HepG2 (cell line): ENCODE data around the gene RING1. TPM values are rescaled to one million over a fixed set of nuclear protein-coding genes. Genes with fewer than 3 reads are reported as not detected.
A peak's percentile ranks its signal among the peaks of the same experiment; 100 is the strongest.

ENCODE experiments used
- ATAC-seq: fragments of 200-7000 bp; cut with Tn5 transposase; 3 replicates; pipeline ENCODE4 v1.9.1; 2020; ENCODE audit warnings: mild to moderate bottlenecking, moderate library complexity
- BruUV-seq: library from RNA; stranded (reverse); fragments of 400-500 nt; replicated peaks from 2 replicates; lab custom pipeline; 2021; lab: Mats Ljungman, UMichigan
- CTCF ChIA-PET: fragments of 300-600 bp; formaldehyde crosslinking; extraction: SDS; loops from one replicate; lab custom pipeline; 2021; ENCODE audit warnings: low total read pairs, inconsistent platforms, low intra/inter-chr PET ratio; lab: Yijun Ruan, JAX
- POLR2A ChIA-PET: fragments of 350-600 bp; sonication (Branson Sonifier 250); formaldehyde crosslinking; loops from one replicate; lab custom pipeline; 2020; ENCODE audit warnings: antibody characterized with exemption, inconsistent platforms; lab: Yijun Ruan, JAX
- DNase-seq: peaks from one replicate; pipeline ENCODE4 v3.0.0-alpha.2; 2015; ENCODE audit warnings: low spot score
- FAIRE-seq: peaks from 3 replicates; lab custom pipeline; 2011; peaks lifted over from hg19 to GRCh38; lab: Jason Lieb, UNC
- H2AFZ ChIP-seq: one replicate; pipeline ENCODE4 v1.6.1; 2011; ENCODE audit warnings: low read length, inconsistent platforms
- H3K27ac ChIP-seq: fragments of 300-600 bp; 3 replicates; pipeline ENCODE4 v1.8.0; 2011; ENCODE audit warnings: mixed run types, mild to moderate bottlenecking, mixed read lengths, low read length, inconsistent platforms; ENCODE audit not compliant: insufficient read depth; ENCODE audit errors: extremely low read length
- H3K27me3 ChIP-seq, 2 experiments: fragments of 200-600 bp in 1 of 2; 2 replicates in 1 of 2; 3 replicates in 1 of 2; pipeline versions ENCODE4 v1.6.0 to v1.8.0; 2011; ENCODE audit warnings: low read length in 2 of 2, mild to moderate bottlenecking in 2 of 2, moderate library complexity in 2 of 2, inconsistent platforms in 1 of 2; ENCODE audit not compliant: insufficient read depth in 2 of 2, control insufficient read depth in 1 of 2
- H3K36me3 ChIP-seq, 2 experiments: fragments of 200-600 bp in 1 of 2; replicated peaks in 1 of 2; 2 replicates in 1 of 2; 3 replicates in 1 of 2; pipeline versions ENCODE4 v1.5.1 to v1.8.0; 2011; ENCODE audit warnings: low read length in 2 of 2, inconsistent platforms in 1 of 2; ENCODE audit not compliant: insufficient read depth in 2 of 2, control insufficient read depth in 1 of 2
- H3K4me1 ChIP-seq: 2 replicates; pipeline ENCODE4 v1.5.1; 2012; ENCODE audit warnings: low read length, inconsistent platforms; ENCODE audit not compliant: insufficient read depth
- H3K4me2 ChIP-seq: 2 replicates; pipeline ENCODE4 v1.6.0; 2011; ENCODE audit warnings: low read depth, low read length, inconsistent platforms
- H3K4me3 ChIP-seq, 3 experiments: fragments of 200-600 bp in 1 of 3; sonication (generic), shearing (Covaris generic) in 1 of 3; replicated peaks in 1 of 3; 2 replicates each; pipeline ENCODE4 v1.5.1; 2011 to 2016; ENCODE audit warnings: low read length in 3 of 3, inconsistent platforms in 2 of 3, low read depth in 2 of 3, mild to moderate bottlenecking in 2 of 3, control low read depth in 1 of 3, mixed read lengths in 1 of 3; ENCODE audit not compliant: insufficient read depth in 1 of 3
- H3K79me2 ChIP-seq: one replicate; pipeline ENCODE4 v1.6.1; 2011; ENCODE audit warnings: low read length, inconsistent platforms; ENCODE audit not compliant: insufficient read depth
- H3K9ac ChIP-seq: 2 replicates; pipeline ENCODE4 v1.6.0; 2011; ENCODE audit warnings: mild to moderate bottlenecking, low read depth, low read length, inconsistent platforms; ENCODE audit not compliant: insufficient read depth
- H3K9me3 ChIP-seq: 2 replicates; pipeline ENCODE4 v1.5.1; 2012; ENCODE audit warnings: mild to moderate bottlenecking, low read length
- H4K20me1 ChIP-seq: 2 replicates; pipeline ENCODE4 v1.6.0; 2011; ENCODE audit warnings: inconsistent platforms, mild to moderate bottlenecking, low read length, moderate library complexity; ENCODE audit not compliant: insufficient read depth
- AGO2 ChIP-seq: fragments of 200-400 bp; formaldehyde crosslinking; optimal IDR thresholded peaks from 2 replicates; pipeline ENCODE3; 2017; ENCODE audit warnings: mild to moderate bottlenecking, low read depth, low read length, moderate library complexity
- ARID5B ChIP-seq: IDR thresholded peaks from 2 replicates; pipeline ENCODE4 v1.4.0; 2020; ENCODE audit warnings: mild to moderate bottlenecking, missing genetic modification reagents
- ATF3 ChIP-seq: sonication (generic); formaldehyde crosslinking; IDR thresholded peaks from 2 replicates; pipeline ENCODE4 v1.4.0; 2020; ENCODE audit warnings: missing genetic modification reagents
- HNRNPK ChIP-seq: fragments of 200-400 bp; formaldehyde crosslinking; IDR thresholded peaks from 2 replicates; pipeline ENCODE4 v1.6.1; 2018; ENCODE audit warnings: low read length, low read depth, moderate library complexity, mild to moderate bottlenecking; ENCODE audit not compliant: poor library complexity, severe bottlenecking
- MTERF4 ChIP-seq: sonication (generic); formaldehyde crosslinking; IDR thresholded peaks from 2 replicates; pipeline ENCODE4 v1.8.0; 2023; ENCODE audit warnings: mild to moderate bottlenecking, missing genetic modification reagents
- NR2F6 ChIP-seq, 2 experiments: IDR thresholded peaks; 2 replicates each; pipeline ENCODE4 v1.6.1; 2016; ENCODE audit warnings: antibody characterized with exemption in 1 of 2, mild to moderate bottlenecking in 1 of 2
- PATZ1 ChIP-seq: sonication (generic); formaldehyde crosslinking; IDR thresholded peaks from 2 replicates; pipeline ENCODE4 v1.4.0; 2020; ENCODE audit warnings: missing genetic modification reagents
- SIX4 ChIP-seq: sonication (generic); formaldehyde crosslinking; IDR thresholded peaks from 2 replicates; pipeline ENCODE4 v1.4.0; 2020; ENCODE audit warnings: missing genetic modification reagents
- WGBS: methylation state at CpG from one replicate; pipeline ENCODE4 v1.1.6; 2017; ENCODE audit warnings: low lambda C conversion rate; 5-methylcytosine and 5-hydroxymethylcytosine counted together
- in situ Hi-C: cut with HindIII; loops from 2 replicates; pipeline ENCODE4 v1.10.0; 2017; ENCODE audit warnings: low pct_unique_long_range_greater_than_20kb; ENCODE audit not compliant: extremely low pct_ligation_motif_present
- intact Hi-C: fragments of 100-400 bp; cut with micrococcal nuclease; formaldehyde crosslinking; loops from one replicate; pipeline ENCODE4 v1.10.0; 2022; ENCODE audit not compliant: unreplicated experiment
- polyA plus RNA-seq, 8 experiments: library from polyadenylated mRNA; depleted of rRNA in 3 of 8; stranded (reverse) in 7 of 8; unstranded in 1 of 8; fragments of >200 nt; fragmentation: Illumina TruSeq in 4 of 8; extraction: Trizol in 4 of 8; gene quantifications; 2 replicates each; pipeline versions ENCODE4 v1.2.1 to v1.2.3, GENCODE V29; 2011 to 2016; ENCODE audit warnings: low read depth in 4 of 8, missing spikeins in 1 of 8, mixed read lengths in 1 of 8; ENCODE audit not compliant: insufficient read depth in 1 of 8
- total RNA-seq, 5 experiments: library from RNA; depleted of rRNA; stranded (reverse); fragments of >200 nt; fragmentation: Illumina TruSeq; extraction: Trizol; gene quantifications; 2 replicates each; pipeline ENCODE4 v1.2.3, GENCODE V29; 2016; ENCODE audit warnings: low read depth in 1 of 5

The RING1 gene
- total and polyA plus RNA-seq, 2 of the 13 experiments (the other 11 are each of a cell fraction or from before 2014, with no cell fraction given): 23.9 to 33.6 TPM

GRCh38 chr6:33200219-33201146, 7.8 kb upstream of the RING1 start, which contains the start of the genes RXRB and SLC39A7 (continued):
- TF ChIP-seq ARID5B: peak; percentile 70; the same call in 1 of the 2 replicates

GRCh38 chr6:33201147-33201545, 7.2 kb upstream of the RING1 start:
- Histone ChIP-seq H3K9ac (peak overlapping the region; percentile 99), H3K4me3 (peak overlapping the region; percentile 87 to 93 (median 93)), H4K20me1 (peaks cover 29% of the 10 kb centered on the region), H3K27ac (peak overlapping the region; percentile 99), H3K79me2 (peaks cover 44% of the 10 kb centered on the region), H3K27me3 (peaks cover 0 to 4% of the 10 kb centered on the region in 2 experiments; a peak in 1 of 5 replicates), H3K9me3 (no peaks in the 10 kb centered on the region), H3K4me1 (peaks cover 68% of the 10 kb centered on the region), H2AFZ (no peak overlapping the region), H3K4me2 (peak overlapping the region; percentile 99), H3K36me3 (peaks cover 11 to 35% of the 10 kb centered on the region in 2 experiments)
- intact Hi-C loops: loop anchor here (1.0 to 2.0 kb wide), 2 partner anchors 48 to 70 kb away; partner anchors contain the start of gene VPS52
- in situ Hi-C loops: loop anchor here (5.0 to 10.0 kb wide), 3 partner anchors 46 to 214 kb away; partner anchors contain the start of genes CUTA, PHF1 and RGL2
- ChIA-PET CTCF (interaction anchor here (1.4 kb wide), 1 partner anchor 47 kb away, joined by 4 read pairs; no protein-coding TSS in a partner anchor), POLR2A (no interaction called here)
- DNase-seq (peak; percentile 50), FAIRE-seq (no peak), ATAC-seq (peak; percentile 1; the same call in 2 of the 3 replicates)
- WGBS: 0% methylated on average over 5 of the region's 14 CpGs
- BruUV-seq: TSS peak; percentile 83
- no peak for TF ChIP-seq HNRNPK
- peak; percentile 31; the same call in 1 of the 2 replicates for TF ChIP-seq PATZ1
- peak; percentile 47; the same call in 1 of the 2 replicates for TF ChIP-seq NR2F6 (IDR thresholded peaks at IDR 0.05)
- TF ChIP-seq NR2F6 (CRISPR knock-in tag; IDR thresholded peaks at IDR 0.05): peak; percentile 44; the same call in 1 of the 2 replicates
- TF ChIP-seq AGO2: peak; percentile 40
- TF ChIP-seq SIX4 (CRISPR knock-in tag): 0 out of 2 replicates have a peak, but pooled peaks have one; percentile 4
- TF ChIP-seq MTERF4: peak; percentile 82; the same call in 1 of the 2 replicates
- 0 out of 2 replicates have a peak, but pooled peaks have one; percentile 13 for TF ChIP-seq ATF3
